OCI-LY1 (cell line): ENCODE measurements around the gene ALCAM.

ENCODE experiments used
- EZH2 ChIP-seq: fragments of 200-600 bp; sonication (generic), shearing (Covaris generic); IDR thresholded peaks from 2 replicates; pipeline ENCODE4 v1.8.0; 2017; ENCODE audit warnings: borderline replicate concordance, mixed run types, mild to moderate bottlenecking, antibody characterized with exemption, low read length, moderate library complexity, mixed read lengths
- TF ChIP-seq, protein P1 (sequence below): fragments of 200-600 bp; sonication (generic), shearing (Covaris generic); IDR thresholded peaks from 2 replicates; pipeline ENCODE4 v1.5.1; 2017; ENCODE audit warnings: mild to moderate bottlenecking, antibody characterized with exemption, low read length, moderate library complexity, mixed read lengths

DNA sequence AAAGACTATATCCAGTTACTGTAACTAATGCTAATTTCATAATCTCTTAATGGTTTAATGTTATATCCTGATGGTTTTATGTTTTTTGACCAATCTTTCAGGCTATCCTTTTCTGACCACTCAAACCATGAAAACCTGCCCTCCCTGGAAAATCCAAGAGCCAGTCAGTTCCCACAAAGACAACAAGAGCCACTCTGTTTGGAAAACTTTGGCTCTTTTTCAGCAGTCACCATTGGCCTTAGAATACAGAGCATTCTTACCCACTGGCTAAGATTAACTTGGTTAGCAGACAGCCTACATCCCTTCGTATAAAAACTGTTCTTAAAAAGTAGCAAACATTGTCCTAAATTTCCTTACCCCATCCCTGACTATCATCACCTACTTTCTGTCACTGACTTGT lies 32.9 kb downstream of the ALCAM start:
- TF ChIP-seq, protein P1, sequence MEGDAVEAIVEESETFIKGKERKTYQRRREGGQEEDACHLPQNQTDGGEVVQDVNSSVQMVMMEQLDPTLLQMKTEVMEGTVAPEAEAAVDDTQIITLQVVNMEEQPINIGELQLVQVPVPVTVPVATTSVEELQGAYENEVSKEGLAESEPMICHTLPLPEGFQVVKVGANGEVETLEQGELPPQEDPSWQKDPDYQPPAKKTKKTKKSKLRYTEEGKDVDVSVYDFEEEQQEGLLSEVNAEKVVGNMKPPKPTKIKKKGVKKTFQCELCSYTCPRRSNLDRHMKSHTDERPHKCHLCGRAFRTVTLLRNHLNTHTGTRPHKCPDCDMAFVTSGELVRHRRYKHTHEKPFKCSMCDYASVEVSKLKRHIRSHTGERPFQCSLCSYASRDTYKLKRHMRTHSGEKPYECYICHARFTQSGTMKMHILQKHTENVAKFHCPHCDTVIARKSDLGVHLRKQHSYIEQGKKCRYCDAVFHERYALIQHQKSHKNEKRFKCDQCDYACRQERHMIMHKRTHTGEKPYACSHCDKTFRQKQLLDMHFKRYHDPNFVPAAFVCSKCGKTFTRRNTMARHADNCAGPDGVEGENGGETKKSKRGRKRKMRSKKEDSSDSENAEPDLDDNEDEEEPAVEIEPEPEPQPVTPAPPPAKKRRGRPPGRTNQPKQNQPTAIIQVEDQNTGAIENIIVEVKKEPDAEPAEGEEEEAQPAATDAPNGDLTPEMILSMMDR: no peak
- no peak for TF ChIP-seq EZH2
